ENCODE data around the gene ATP9A.

ATP9A gene

GRCh38 chr20:51596668-51597388 is 171.4 kb downstream of the ATP9A start:
- no peak for DNase-seq (ENCODE audit: low read depth)

DNA sequence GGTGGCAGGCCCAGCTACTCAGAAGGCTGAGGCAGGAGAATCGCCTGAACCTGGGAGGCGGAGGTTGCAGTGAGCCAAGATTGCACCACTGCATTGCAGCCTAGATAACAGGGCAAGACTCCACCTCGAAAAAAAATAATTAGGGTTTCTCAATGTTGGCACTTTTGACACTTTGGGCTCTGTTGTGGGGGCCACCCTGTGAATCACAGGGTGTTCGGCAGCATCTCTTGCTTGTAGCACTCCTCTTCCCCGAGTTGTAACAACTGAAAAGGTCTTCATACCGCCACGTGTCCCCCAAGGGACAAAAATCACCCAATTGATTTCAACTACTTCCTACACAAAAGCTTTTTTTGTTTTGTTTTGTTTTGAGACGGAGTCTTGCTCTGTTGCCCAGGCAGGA is 172.4 kb downstream of the ATP9A start:
- DNase-seq (ENCODE audit: low read depth), result no peak

DNA sequence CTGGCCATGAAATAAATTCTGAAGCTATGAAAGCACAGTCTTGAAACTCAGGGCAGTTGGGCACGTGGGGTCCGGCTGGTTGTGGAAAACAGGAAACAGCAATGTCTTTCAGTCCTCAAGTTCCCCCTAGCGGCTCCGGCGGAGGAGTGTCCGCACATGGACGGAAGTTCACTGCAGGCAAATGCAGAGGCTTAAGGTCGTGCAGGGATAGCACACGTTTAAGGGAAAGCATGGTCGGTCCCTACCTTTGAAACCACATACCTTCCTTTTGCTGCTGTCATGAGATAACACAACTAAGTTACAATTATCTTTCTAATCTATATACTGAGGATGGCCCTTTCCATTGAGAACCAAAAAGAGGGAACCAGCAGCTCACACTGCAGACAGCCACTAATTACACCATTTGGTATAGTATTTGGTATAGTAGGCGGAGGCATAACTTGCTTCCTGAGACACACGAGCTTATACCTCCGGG is 173.1 kb downstream of the ATP9A start:
- peak; percentile 38 for DNase-seq (ENCODE audit: low read depth)

- DNase-seq (ENCODE audit: low read depth), result no peak
Measured at GRCh38 chr20:51594236-51595057, 173.7 kb downstream of the ATP9A start.

- DNase-seq (ENCODE audit: low read depth), result no peak
Measured at GRCh38 chr20:51593584-51593983, 174.6 kb downstream of the ATP9A start.

GRCh38 chr20:51592564-51592963 is 175.6 kb downstream of the ATP9A start:
- no peak for DNase-seq (ENCODE audit: low read depth)

- DNase-seq (ENCODE audit: low read depth), result no peak
Measured at GRCh38 chr20:51591871-51592270, 176.3 kb downstream of the ATP9A start.

DNA sequence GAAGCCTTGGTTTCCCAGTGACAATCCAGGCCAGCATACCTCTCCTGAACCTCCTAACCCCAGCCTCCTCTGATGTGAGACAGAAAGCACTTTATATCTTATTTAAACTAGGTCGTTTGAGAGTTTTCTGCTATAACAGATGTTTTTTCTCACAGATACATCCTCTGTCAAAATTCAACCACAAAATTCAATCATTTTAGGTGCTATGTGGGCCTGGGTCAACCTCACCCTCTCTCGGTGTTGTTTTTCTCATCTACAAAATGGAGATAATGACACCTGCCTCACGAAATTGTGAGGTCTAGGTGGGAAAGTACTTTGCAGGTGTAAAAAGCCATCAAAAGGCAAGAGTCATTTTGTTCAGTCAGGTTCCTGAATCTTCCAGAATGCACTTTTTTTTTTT is 179.4 kb downstream of the ATP9A start:
- no peak for DNase-seq (ENCODE audit: low read depth)

DNA sequence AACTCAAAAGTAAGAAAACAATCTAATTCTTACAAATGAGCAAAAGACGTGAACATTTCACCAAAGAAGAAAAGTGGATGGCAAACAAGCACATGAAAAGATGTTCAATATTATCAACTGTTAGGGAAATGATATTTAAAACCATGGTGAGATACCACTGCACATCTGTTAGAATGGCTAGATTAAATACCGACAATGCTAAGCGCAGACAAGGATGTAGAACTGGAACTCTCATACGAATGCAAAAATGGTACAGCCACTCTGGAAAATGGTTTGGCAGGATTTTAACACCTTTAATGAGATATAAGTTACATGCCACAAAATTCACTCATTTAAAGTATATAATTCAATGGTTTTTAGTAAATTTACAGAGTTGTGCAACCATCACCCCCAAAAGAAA is 181.0 kb downstream of the ATP9A start:
- no peak for DNase-seq (ENCODE audit: low read depth)

DNA sequence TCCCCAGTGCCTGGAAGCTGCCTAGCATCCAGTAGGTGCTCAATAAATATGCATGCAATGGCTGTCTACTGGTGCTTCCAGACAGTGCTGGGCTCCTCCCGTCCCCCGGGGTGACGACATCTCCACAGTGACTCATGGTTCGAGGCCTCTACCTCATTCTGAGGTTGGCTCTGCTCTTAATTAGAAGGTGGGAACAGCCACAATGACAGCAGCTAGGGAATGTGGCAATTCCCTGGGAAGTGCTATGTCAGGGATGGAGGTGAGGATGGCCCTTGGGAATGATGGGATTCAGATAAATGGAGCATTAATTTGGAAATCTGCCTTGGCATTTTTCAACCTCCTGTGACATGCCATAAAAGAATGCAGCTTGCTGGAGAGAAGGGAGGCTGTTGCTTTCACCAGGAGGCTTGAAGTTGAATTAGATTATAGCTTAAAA is 182.2 kb downstream of the ATP9A start:
- DNase-seq (ENCODE audit: low read depth), result no peak

- DNase-seq (ENCODE audit: low read depth), result no peak
Measured at GRCh38 chr20:51585148-51585547, 183.0 kb downstream of the ATP9A start.

- no peak for DNase-seq (ENCODE audit: low read depth)
Measured at GRCh38 chr20:51584737-51585136, 183.5 kb downstream of the ATP9A start.

DNA sequence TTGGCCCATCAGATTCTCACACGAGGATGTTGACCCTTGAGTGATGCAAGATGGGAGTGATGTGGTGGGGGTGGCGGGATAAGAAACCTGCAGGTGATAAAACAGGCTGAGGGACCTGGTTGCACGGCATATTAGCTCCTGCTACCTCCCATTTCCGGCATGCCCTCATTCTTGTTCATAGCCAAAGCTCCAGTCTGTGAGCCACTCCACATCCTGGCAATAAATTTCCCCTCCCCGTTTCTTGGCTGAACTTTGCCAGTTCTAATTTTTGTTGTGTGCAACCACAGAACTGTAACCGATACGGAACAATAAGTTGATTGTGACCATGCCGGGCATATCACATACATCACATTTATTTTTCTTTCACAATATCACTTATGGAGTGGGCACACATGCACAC is 184.1 kb downstream of the ATP9A start:
- no peak for DNase-seq (ENCODE audit: low read depth)

DNA sequence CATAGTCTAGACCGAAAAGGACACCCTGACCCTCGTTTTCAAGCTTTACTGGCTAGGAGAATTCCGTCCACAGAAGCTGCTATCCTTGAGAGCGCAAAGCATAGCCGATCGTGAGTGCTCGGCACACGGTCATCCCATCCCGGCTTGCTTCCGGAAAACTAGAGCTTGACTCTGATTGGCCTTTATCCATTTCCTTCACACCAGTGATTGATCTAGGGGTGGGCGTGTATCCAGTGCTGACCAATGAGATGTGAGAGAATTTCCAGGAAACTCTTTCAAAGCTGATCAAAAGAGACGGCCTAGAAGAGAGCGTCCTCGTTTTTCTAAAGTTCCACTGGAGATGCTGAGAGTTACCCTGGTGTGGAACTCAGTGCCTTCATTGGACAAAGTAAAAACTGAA is 184.7 kb downstream of the ATP9A start:
- DNase-seq (ENCODE audit: low read depth), result no peak

DNA sequence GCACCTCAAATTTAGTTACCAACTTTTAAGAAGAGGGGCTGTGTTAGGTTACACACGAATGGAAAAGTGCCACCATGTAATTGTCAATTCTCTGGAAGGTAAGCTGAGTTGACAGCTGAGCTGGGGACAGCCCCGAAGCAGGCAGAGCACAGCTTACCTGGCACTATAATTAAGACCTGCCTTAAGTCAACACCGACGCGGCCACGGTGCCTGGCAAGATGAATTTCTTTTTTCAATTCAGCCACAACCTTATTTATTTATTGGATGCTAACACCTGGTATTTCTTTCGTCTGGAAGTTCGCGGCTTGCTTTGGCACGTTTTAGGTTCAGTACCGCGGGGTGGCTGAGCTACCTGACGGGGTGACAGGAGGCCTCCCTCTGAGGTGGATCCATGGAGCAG is 185.1 kb downstream of the ATP9A start:
- DNase-seq (ENCODE audit: low read depth), result no peak

DNA sequence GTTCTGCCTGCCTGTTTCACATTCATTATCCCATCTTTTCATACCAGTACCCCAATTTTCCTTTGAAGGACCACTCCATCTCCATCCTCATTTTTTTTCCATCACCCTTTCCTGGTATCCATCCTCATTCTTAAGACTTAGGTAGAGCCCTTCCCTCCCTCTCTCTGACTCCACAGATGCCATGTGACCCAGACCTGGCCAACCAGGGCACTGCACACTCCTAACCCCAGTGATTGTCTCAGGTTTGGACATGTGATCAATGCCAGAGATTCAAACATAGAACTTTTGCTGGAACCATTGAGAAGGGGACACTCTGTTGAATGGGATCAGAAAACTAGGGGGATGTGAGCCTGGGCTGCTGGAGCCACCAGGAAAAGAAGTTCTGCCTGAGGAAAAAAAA is 186.6 kb downstream of the ATP9A start:
- DNase-seq (ENCODE audit: low read depth), result no peak

DNA sequence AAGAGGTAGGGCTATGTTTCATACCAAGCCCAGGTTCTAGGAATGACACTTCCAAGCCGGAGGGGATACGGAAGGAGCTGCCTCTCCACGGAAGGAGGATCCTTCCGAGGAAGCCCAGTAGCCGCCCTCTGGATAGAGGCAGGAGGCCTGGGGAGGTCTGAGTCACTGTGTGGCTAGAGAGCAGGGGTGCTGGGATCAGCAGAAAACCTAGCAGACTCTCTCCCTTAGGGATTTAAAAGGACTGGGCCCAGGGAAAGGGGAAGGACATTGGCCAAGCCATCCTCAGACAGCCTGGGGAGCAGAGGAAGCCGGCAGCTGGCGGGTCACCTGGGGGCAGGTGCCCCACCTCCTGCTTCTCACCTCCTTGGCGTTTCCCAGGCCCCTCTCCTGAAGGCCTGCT is 189.1 kb downstream of the ATP9A start:
- no peak for DNase-seq (ENCODE audit: low read depth)

- DNase-seq (ENCODE audit: low read depth), result no peak
Measured at GRCh38 chr20:51578145-51578459, 190.1 kb downstream of the ATP9A start.

DNA sequence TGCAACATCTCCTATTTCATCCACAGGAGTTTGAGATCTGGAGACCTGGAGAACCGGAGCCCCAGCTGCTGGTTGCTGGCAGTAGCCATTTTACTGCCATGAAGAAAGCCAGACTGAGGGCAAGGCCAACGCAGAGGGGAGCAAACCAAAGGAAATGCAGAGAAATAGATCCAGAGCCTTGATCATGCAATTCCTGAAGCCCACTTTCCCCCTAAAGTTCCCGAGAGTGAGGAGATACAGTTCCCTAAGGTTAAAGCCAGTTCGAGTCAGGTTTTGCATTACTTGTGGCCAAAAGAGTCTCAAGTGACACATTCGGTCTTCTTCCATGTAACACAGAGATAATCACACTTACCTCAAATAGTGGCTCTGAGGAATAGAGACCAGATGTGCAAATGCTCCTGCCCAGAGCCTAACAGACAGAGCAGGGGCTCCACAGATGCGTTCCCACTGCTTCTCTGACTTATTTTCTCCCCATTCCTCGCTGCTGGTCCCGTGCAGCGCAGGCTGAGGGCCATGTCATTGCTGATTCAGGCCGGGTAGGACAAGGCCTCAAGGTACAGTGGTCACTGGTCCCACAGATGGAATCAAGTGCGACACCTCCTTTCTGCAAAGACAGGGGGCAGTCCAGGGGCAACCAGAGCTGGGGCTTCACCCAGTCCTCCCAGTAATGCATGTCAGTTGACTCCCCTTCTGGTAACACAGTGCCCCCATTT is 190.6 kb downstream of the ATP9A start:
- DNase-seq (ENCODE audit: low read depth), result no peak

DNA sequence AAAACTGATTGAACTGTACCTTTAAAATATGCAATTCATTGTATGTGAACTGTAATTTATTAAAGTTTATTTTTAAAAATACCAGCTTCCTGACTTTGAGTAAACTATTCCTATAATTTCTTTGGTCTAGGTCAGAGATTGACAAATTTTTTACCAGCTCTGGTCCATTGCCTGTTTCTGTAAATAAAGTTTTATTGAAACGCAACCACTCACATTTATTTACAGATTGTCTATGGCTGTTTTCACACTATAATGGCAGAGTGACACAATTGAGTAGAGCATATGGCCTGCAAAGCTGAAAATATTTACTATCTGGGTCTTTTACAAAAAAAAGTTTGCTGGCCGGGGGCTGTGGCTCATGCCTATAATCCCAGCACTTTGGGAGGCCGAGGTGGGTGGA is 192.7 kb downstream of the ATP9A start:
- no peak for DNase-seq (ENCODE audit: low read depth)

DNA sequence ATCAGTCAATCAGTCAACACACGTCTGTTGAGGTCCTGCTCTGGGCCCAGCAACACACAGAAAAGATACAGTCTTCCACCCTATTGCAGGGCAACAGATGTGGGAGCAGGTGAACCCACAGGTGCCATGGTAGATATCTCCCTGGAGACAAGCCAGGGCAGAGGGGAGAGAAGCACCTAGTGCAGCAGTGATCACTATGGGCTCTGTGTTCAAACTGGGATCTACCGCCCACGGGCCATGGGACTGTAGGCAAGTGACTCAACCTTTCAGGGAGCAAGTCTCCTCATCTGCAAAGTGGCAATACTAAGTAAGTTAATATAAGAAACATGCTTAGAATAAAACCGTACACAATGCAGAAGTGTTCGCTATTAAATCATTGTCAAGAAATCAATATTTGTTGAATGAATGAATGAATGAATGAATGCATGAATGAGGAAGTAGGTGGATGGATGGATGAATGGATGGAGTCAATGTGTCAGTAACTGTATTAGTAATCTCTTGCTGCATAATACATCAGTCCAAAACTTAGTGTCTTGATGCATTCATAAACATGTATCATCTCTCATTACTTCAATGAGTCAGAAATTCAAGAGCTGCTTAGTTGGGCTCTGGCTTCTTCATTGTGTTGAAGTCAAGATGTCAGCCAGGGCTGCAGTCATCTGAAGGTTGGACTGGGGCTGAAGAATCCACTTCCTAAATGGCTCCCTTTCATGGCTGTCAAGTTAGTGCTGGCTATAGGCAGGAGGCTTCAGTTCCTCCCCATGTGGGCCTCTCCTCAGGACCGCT is 193.7 kb downstream of the ATP9A start:
- DNase-seq (ENCODE audit: low read depth), result no peak

DNA sequence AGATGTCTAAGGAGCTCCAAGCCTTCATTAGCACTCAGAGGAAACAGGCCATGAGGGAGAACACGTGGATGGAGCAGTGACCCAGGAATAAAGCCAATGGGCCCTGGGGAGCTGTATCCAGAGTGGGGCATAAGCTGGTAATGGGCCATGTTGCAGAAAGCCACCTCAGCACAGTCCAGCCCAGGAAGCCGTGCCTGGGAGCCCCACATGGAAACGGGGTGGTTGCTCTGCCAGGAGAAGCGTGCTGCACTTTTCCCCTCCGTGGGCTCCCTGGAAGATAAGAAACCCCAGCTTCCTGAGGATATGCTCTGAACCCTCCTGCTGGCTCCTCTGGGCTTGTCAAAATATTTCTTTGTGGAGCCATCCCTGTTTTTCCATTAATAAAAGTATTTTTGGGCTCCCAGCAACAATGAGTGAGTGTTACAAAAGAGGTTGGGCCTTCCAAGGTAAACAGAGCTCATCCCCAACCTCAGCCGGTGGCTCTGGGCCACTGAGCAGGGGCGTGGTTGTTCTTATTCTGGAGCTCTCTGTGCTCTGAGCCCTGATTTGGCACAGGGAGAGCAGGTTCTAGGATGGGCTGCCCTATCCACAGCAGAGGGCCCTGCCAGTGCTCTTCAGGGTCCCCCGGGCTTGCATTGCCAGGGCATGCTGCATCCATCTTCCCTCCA is 194.5 kb downstream of the ATP9A start:
- DNase-seq (ENCODE audit: low read depth), result no peak
